Motor neuron (in vitro differentiated cells): ENCODE measurements around the gene TMEM225B. TPM values are rescaled to one million over a fixed set of nuclear protein-coding genes. Genes with fewer than 3 reads are reported as not detected.
A peak's percentile ranks its signal among the peaks of the same experiment; 100 is the strongest.
"Not testable (repeated sequence)": the region's sequence is repeated elsewhere in the genome, so short reads cannot be mapped to it uniquely, and the experiment has no call there.

Source experiments
- ATAC-seq, 8 experiments: fragments of 200-7000 bp; cut with Tn5 transposase; replicated peaks in 6 of 8; 2 replicates each; pipeline ENCODE4 v1.8.0; 2021; ENCODE audit warnings: mild to moderate bottlenecking in 8 of 8, moderate library complexity in 8 of 8
- H3K27ac ChIP-seq, 2 donors: fragments of 250-450 bp; sonication (Bioruptor Pico); 2 replicates each; pipeline ENCODE4 v1.9.0; 2021; ENCODE audit warnings: antibody characterized with exemption in 2 of 2, mild to moderate bottlenecking in 2 of 2, moderate library complexity in 1 of 2
- H3K4me1 ChIP-seq, 2 donors: fragments of 250-450 bp; sonication (Bioruptor Pico); replicated peaks in 1 of 2; 2 replicates each; pipeline ENCODE4 v1.6.1; 2021; ENCODE audit warnings: antibody characterized with exemption in 2 of 2, mild to moderate bottlenecking in 2 of 2, moderate library complexity in 1 of 2
- H3K4me3 ChIP-seq, 5 donors: fragments of 250-450 bp; sonication (Bioruptor Pico); 2 replicates each; pipeline ENCODE4 v1.9.0; 2021; ENCODE audit warnings: antibody characterized with exemption in 5 of 5, mild to moderate bottlenecking in 5 of 5, moderate library complexity in 4 of 5
- WGBS, 10 experiments: fragments of 450-650 bp; shearing (Covaris generic); methylation state at CpG; one replicate each; pipeline ENCODE4 v1.0.0; 2022; 5-methylcytosine and 5-hydroxymethylcytosine counted together
- in situ Hi-C, 9 experiments: fragments of 400-800 bp; cut with MboI; loops; one replicate each; pipeline ENCODE4 v1.15.0; 2021; ENCODE audit warnings: low sequenced_read_pairs in 9 of 9, low pct_unique_long_range_greater_than_20kb in 2 of 9; ENCODE audit not compliant: unreplicated experiment in 9 of 9
- total RNA-seq, 8 experiments: library from RNA; unstranded; fragments of 300-600 nt; gene quantifications; 2 replicates each; pipeline versions ENCODE4 v1.2.3 to v1.2.4, GENCODE V29; 2022

Gene TMEM225B
- total RNA-seq, result 1 to 10 TPM in 5 of 8 experiments, under 1 TPM in 2, not detected in 1; 0.40 to 2.0 (median 1.7) TPM

GRCh38 chr7:99597762-99598501 is at the start of gene TMEM225B:
TMEM225B (plus strand) TSS chr7:99598267; CDS start chr7:99604389, 6,122 bp downstream.
- peak in 1 of 8 experiments; percentile 13 for ATAC-seq
- in situ Hi-C loops, result no loop called here
- WGBS, 10 experiments, result 20 to 100% (median 69%) methylated on average over 1 to 6 of the region's 34 CpGs; no CpG with 5 or more reads in 3 of the 10 experiments

GRCh38 chr7:99549545-99549944 is 48.5 kb upstream of the TMEM225B start:
- H3K4me1 ChIP-seq, result peaks cover 5 to 11% of the 10 kb centered on the region in 2 donors
- ATAC-seq, H3K27ac ChIP-seq, H3K4me3 ChIP-seq, in situ Hi-C loops: not testable (repeated sequence)
- WGBS, 10 experiments, result no CpG with 5 or more reads among the region's 2 CpGs

More at GRCh38 chr7:99597762-99598501, at the start of gene TMEM225B:
- Histone ChIP-seq H3K27ac (no peak within 1 kb of the TSS), H3K4me1 (no peaks in the 10 kb centered on the region), H3K4me3 (no peak within 1 kb of the TSS)

- Histone ChIP-seq H3K4me3 (peak overlapping the region; percentile 73 to 98 (median 94)), H3K4me1 (peaks cover 5 to 11% of the 10 kb centered on the region in 2 donors), H3K27ac (peak overlapping the region; percentile 78 to 88)
- ATAC-seq, result peak in 3 of 8 experiments; percentile 14 to 22 (median 20)
- WGBS, 10 experiments, result 0 to 25% (median 13%) methylated on average over 1 to 15 of the region's 15 CpGs; no CpG with 5 or more reads in 6 of the 10 experiments
- in situ Hi-C loops, result no loop called here
Measured at GRCh38 chr7:99551334-99551733, 46.7 kb upstream of the TMEM225B start.

GRCh38 chr7:99551767-99552463 is 46.2 kb upstream of the TMEM225B start, which contains the start of gene FAM200A:
FAM200A (minus strand) TSS chr7:99552114; CDS start chr7:99548407, 3,707 bp downstream.
- Histone ChIP-seq H3K27ac (peak within 1 kb of the TSS; percentile 78 to 88), H3K4me3 (peak within 1 kb of the TSS; percentile 73 to 98 (median 94)), H3K4me1 (peaks cover 6 to 14% of the 10 kb centered on the region in 2 donors)
- in situ Hi-C loops, result no loop called here
- peak; percentile 99 to 100 (median 100) for ATAC-seq
- WGBS, 10 experiments, result 0 to 20% (median 0%) methylated on average over 1 to 10 of the region's 37 CpGs

- in situ Hi-C loops, result no loop called here
- no peak for ATAC-seq
- no peak overlapping the region for H3K4me3 ChIP-seq
- WGBS, 10 experiments, result 80 to 100% (median 100%) methylated on average over 1 to 3 of the region's 4 CpGs; no CpG with 5 or more reads in 4 of the 10 experiments
- H3K27ac ChIP-seq, result no peak overlapping the region
- peaks cover 11 to 19% of the 10 kb centered on the region in 2 donors for H3K4me1 ChIP-seq
Measured at GRCh38 chr7:99553039-99553438, 45.0 kb upstream of the TMEM225B start.

GRCh38 chr7:99554939-99555338 is 43.1 kb upstream of the TMEM225B start:
- in situ Hi-C loops, result no loop called here
- Histone ChIP-seq H3K4me1 (peaks cover 14 to 25% of the 10 kb centered on the region in 2 donors), H3K27ac (no peak overlapping the region), H3K4me3 (no peak overlapping the region)
- 60 to 100% (median 100%) methylated on average over 1 to 2 of the region's 2 CpGs; no CpG with 5 or more reads in 3 of the 10 experiments for WGBS, 10 experiments
- no peak for ATAC-seq

- Histone ChIP-seq H3K4me3 (peak overlapping the region; percentile 87 to 94 (median 94)), H3K27ac (peak overlapping the region in 1 of 2 donors; percentile 98), H3K4me1 (peaks cover 11 to 20% of the 10 kb centered on the region in 2 donors)
- no peak for ATAC-seq
- in situ Hi-C loops, result no loop called here
- 25 to 94% (median 64%) methylated on average over 1 to 4 of the region's 4 CpGs; no CpG with 5 or more reads in 1 of the 10 experiments for WGBS, 10 experiments
Measured at GRCh38 chr7:99557196-99557607, 40.9 kb upstream of the TMEM225B start.

GRCh38 chr7:99557940-99558305 is 40.1 kb upstream of the TMEM225B start:
- WGBS, 10 experiments, result 0 to 11% (median 7%) methylated on average over 2 to 13 of the region's 17 CpGs; no CpG with 5 or more reads in 4 of the 10 experiments
- peak overlapping the region; percentile 98 for H3K27ac ChIP-seq
- in situ Hi-C loops, result no loop called here
- H3K4me3 ChIP-seq, result peak overlapping the region; percentile 87 to 94 (median 94)
- peaks cover 11 to 16% of the 10 kb centered on the region in 2 donors for H3K4me1 ChIP-seq
- ATAC-seq, result peak in 3 of 8 experiments; percentile 5 to 61 (median 5)

GRCh38 chr7:99558306-99559174 is 39.5 kb upstream of the TMEM225B start, which contains the start of gene ZNF655:
ZNF655 (plus strand) TSS chr7:99558642; CDS start chr7:99560560, 1,918 bp downstream.
- peaks cover 11 to 16% of the 10 kb centered on the region in 2 donors for H3K4me1 ChIP-seq
- H3K27ac ChIP-seq, result peak within 1 kb of the TSS; percentile 98
- peak; percentile 56 to 97 (median 94) for ATAC-seq
- H3K4me3 ChIP-seq, result peak within 1 kb of the TSS; percentile 87 to 94 (median 94)
- in situ Hi-C loops, result no loop called here
- 0% methylated on average over 2 to 6 of the region's 73 CpGs; no CpG with 5 or more reads in 7 of the 10 experiments for WGBS, 10 experiments

GRCh38 chr7:99559175-99559915 is 38.7 kb upstream of the TMEM225B start:
- Histone ChIP-seq H3K27ac (peak overlapping the region; percentile 98), H3K4me1 (peaks cover 11 to 16% of the 10 kb centered on the region in 2 donors), H3K4me3 (peak overlapping the region; percentile 87 to 94 (median 94))
- WGBS, 10 experiments, result 0 to 70% (median 20%) methylated on average over 1 to 23 of the region's 31 CpGs; no CpG with 5 or more reads in 1 of the 10 experiments
- in situ Hi-C loops, result no loop called here
- no peak for ATAC-seq

- Histone ChIP-seq H3K4me1 (peaks cover 11 to 16% of the 10 kb centered on the region in 2 donors), H3K27ac (no peak overlapping the region), H3K4me3 (no peak overlapping the region)
- no peak for ATAC-seq
- 80 to 100% (median 93%) methylated on average over 1 to 7 of the region's 7 CpGs; no CpG with 5 or more reads in 1 of the 10 experiments for WGBS, 10 experiments
- in situ Hi-C loops, result no loop called here
Measured at GRCh38 chr7:99560834-99561736, 37.0 kb upstream of the TMEM225B start.
